Tibial nerve (tissue), 4 donors: ENCODE measurements around the gene ZNF681. TPM values are rescaled to one million over a fixed set of nuclear protein-coding genes. Genes with fewer than 3 reads are reported as not detected.

Experiments
- DNase-seq, 2 donors: peaks; one replicate each; pipeline ENCODE4 v3.0.0-alpha.2; 2019; ENCODE audit warnings: low spot score in 2 of 2
- H3K27ac ChIP-seq, 4 donors: fragments of 200-600 bp; sonication (generic) in 3 of 4; one replicate each; pipeline ENCODE4 v1.5.1; 2017 to 2019; ENCODE audit warnings: mild to moderate bottlenecking in 1 of 4
- H3K27me3 ChIP-seq, 2 donors: fragments of 200-600 bp; sonication (generic) in 1 of 2; one replicate each; pipeline versions ENCODE4 v1.5.1 to v1.6.0; 2017 to 2019
- H3K36me3 ChIP-seq, 3 donors: fragments of 200-600 bp; sonication (generic); one replicate each; pipeline ENCODE4 v1.5.1; 2018 to 2019
- H3K4me1 ChIP-seq, 4 donors: fragments of 200-600 bp; sonication (generic) in 3 of 4; one replicate each; pipeline ENCODE4 v1.5.1; 2017 to 2019
- H3K4me3 ChIP-seq, 4 donors: fragments of 200-600 bp; sonication (generic) in 3 of 4; one replicate each; pipeline ENCODE4 v1.5.1; 2017 to 2019; ENCODE audit warnings: mild to moderate bottlenecking in 1 of 4, moderate library complexity in 1 of 4
- H3K9me3 ChIP-seq, 4 donors: fragments of 200-600 bp; sonication (generic) in 3 of 4; one replicate each; pipeline ENCODE4 v1.5.1; 2017 to 2019
- EP300 ChIP-seq, 2 donors: sonication (generic); formaldehyde crosslinking; IDR thresholded peaks; one replicate each; pipeline ENCODE4 v1.6.1; 2017; ENCODE audit warnings: antibody characterized with exemption in 2 of 2, mild to moderate bottlenecking in 1 of 2
- POLR2A ChIP-seq, 2 donors: fragments of 450-650 bp; IDR thresholded peaks; one replicate each; pipeline ENCODE4 v1.6.1; 2017; ENCODE audit warnings: antibody characterized with exemption in 2 of 2, mild to moderate bottlenecking in 2 of 2, moderate library complexity in 2 of 2
- WGBS, 2 donors: methylation state at CpG; one replicate each; pipeline ENCODE4 v1.1.5; 2018; 5-methylcytosine and 5-hydroxymethylcytosine counted together
- total RNA-seq, 4 donors: library from RNA; depleted of rRNA; stranded (reverse); fragments of >200 nt; gene quantifications; one replicate each; pipeline ENCODE4 v1.1.0, GENCODE V29; 2016
- TF ChIP-seq, protein P1 (sequence below), 5 experiments: fragments of 200-600 bp in 3 of 5; fragments of 450-650 bp in 2 of 5; sonication (generic) in 3 of 5; IDR thresholded peaks; one replicate each; pipeline ENCODE4 v1.5.1; 2016 to 2019; ENCODE audit warnings: antibody characterized with exemption in 5 of 5, mild to moderate bottlenecking in 3 of 5, moderate library complexity in 2 of 5

ZNF681 gene
- total RNA-seq, 4 donors from 2014 or later: 0.30 to 4.6 (median 0.51) TPM

DNA sequence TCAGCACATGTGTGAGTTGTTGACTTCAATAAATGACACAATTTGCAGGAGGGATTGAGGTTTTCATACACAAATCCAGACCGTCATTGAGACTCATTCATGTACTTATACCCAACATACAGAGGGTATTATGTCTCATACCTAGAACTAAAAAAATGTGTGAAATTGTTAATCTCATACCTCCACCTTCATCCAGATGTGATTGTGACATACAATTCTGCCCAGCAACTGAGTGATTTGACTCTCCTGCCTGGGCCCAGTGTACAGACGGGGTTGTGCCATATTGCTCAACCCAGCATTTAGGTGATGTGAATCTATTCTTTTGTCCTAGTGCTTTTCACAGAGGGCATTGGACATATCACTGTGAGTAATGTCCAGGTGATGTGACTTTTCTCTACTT is 12.6 kb upstream of the ZNF681 start:
- WGBS, 2 donors: 94 to 97% methylated on average over 2 of the region's 2 CpGs
- TF ChIP-seq, protein P1, sequence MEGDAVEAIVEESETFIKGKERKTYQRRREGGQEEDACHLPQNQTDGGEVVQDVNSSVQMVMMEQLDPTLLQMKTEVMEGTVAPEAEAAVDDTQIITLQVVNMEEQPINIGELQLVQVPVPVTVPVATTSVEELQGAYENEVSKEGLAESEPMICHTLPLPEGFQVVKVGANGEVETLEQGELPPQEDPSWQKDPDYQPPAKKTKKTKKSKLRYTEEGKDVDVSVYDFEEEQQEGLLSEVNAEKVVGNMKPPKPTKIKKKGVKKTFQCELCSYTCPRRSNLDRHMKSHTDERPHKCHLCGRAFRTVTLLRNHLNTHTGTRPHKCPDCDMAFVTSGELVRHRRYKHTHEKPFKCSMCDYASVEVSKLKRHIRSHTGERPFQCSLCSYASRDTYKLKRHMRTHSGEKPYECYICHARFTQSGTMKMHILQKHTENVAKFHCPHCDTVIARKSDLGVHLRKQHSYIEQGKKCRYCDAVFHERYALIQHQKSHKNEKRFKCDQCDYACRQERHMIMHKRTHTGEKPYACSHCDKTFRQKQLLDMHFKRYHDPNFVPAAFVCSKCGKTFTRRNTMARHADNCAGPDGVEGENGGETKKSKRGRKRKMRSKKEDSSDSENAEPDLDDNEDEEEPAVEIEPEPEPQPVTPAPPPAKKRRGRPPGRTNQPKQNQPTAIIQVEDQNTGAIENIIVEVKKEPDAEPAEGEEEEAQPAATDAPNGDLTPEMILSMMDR (IDR thresholded peaks at IDR 0.05): no peak
- TF ChIP-seq POLR2A (IDR thresholded peaks at IDR 0.05): no peak
- no peak for TF ChIP-seq EP300 (IDR thresholded peaks at IDR 0.05)
- H3K27me3 ChIP-seq: no peaks in the 10 kb centered on the region
- H3K9me3 ChIP-seq: no peaks in the 10 kb centered on the region
- H3K27ac ChIP-seq: no peak overlapping the region
- H3K4me1 ChIP-seq: no peaks in the 10 kb centered on the region
- DNase-seq: no peak
- H3K36me3 ChIP-seq: no peaks in the 10 kb centered on the region
- no peak overlapping the region for H3K4me3 ChIP-seq

DNA sequence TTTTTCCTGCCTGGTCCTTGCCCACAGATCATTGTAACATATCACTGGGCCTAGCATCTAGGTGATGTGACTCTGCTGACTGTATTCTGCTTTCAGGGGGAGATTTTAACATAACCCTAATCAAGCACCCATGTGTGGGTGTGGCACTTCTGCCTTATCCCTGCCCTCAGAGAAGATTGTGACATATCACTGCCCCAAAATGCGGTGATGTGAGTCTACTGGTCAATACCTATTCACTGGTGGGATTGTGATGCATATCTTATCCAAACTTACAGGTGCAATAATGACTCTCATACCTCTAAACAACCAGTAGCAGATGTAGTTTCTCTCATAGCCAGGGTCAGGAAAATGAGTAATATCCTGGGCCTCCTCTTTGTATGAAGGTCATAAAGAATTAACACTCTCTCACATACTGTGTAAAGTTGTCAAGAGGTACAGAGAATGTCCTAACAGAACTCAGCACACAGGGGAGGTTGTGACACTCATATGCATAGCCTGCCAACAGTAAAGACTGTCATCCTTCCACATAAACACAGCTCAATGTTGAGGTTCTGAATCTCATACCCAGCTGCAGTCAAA is 12.1 kb upstream of the ZNF681 start:
- Histone ChIP-seq H3K27ac (no peak overlapping the region), H3K4me1 (no peaks in the 10 kb centered on the region), H3K27me3 (no peaks in the 10 kb centered on the region), H3K9me3 (no peaks in the 10 kb centered on the region), H3K4me3 (no peak overlapping the region), H3K36me3 (no peaks in the 10 kb centered on the region)
- TF ChIP-seq EP300 (IDR thresholded peaks at IDR 0.05) (no peak), POLR2A (IDR thresholded peaks at IDR 0.05) (no peak)
- TF ChIP-seq, protein P1 (IDR thresholded peaks at IDR 0.05): no peak
- DNase-seq: no peak
- WGBS, 2 donors: 92 to 93% methylated on average over 1 of the region's 1 CpG

DNA sequence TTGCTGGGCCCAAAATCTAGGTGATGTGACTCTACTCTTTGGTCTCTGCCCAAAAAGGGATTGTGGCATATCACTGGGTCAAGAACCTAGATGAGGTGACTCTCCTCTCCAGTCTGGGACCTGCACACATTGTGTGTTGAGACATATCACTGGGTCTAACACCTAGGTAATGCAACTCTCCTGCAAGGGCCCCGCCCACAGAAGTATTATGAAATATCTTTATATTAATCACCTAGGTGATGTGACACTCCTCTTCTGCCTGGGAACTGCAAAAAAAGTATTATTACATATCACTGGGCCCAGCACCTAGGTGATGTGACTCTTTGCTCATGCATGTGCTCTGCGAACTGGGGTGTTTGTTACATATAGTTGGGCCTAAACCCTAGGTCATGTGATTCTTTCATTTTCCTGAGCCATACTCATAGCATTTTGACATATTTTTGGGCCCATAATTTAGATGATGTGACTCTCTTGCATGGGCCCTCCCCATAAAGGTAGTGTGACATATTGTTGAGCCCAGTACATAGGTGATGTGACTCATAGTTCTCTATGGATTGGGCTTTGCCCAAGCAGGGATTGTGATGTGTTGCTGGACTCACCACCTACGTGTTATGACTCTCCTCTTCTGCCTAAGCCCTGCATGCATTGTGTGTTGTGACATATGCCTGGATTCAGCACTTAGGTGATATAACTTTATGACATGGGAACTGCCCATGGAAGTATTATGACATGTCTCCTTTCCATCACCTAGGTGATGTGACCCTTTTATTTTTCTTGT is 11.2 kb upstream of the ZNF681 start:
- TF ChIP-seq EP300 (IDR thresholded peaks at IDR 0.05) (no peak), POLR2A (IDR thresholded peaks at IDR 0.05) (no peak)
- TF ChIP-seq, protein P1 (IDR thresholded peaks at IDR 0.05): no peak
- no peaks in the 10 kb centered on the region for H3K9me3 ChIP-seq
- H3K4me3 ChIP-seq: no peak overlapping the region
- H3K36me3 ChIP-seq: no peaks in the 10 kb centered on the region
- H3K4me1 ChIP-seq: no peaks in the 10 kb centered on the region
- WGBS, 2 donors: 91 to 98% methylated on average over 3 of the region's 3 CpGs
- DNase-seq: no peak
- H3K27ac ChIP-seq: no peak overlapping the region
- H3K27me3 ChIP-seq: no peaks in the 10 kb centered on the region

DNA sequence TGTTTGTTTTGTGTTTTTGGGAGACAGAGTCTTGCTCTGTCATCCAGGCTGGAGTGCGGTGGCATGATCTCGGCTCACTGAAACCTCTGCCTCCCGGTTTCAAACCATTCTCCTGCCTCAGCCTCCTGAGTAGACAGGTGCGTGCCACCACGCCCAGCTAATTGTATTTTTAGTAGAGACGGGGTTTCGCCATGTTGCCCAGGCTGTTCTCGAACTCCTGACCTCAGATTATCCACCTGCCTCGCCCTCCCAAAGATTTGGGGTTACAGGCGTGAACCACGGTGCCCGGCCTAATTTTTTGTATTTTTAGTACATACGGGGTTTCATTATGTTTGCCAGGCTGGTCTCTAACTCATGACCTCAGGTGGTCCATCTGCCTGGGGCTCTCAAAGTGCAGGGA is 8.3 kb upstream of the ZNF681 start:
- peaks cover 0 to 11% (median 0%) of the 10 kb centered on the region in 4 donors for H3K4me1 ChIP-seq
- H3K4me3 ChIP-seq: no peak overlapping the region
- peaks cover 0 to 6% of the 10 kb centered on the region in 2 donors for H3K27me3 ChIP-seq
- no peak for TF ChIP-seq POLR2A (IDR thresholded peaks at IDR 0.05)
- TF ChIP-seq, protein P1 (IDR thresholded peaks at IDR 0.05): no peak
- TF ChIP-seq EP300 (IDR thresholded peaks at IDR 0.05): no peak
- no peaks in the 10 kb centered on the region for H3K36me3 ChIP-seq
- H3K27ac ChIP-seq: no peak overlapping the region
- no peaks in the 10 kb centered on the region for H3K9me3 ChIP-seq
- WGBS, 2 donors: 90 to 91% methylated on average over 13 of the region's 13 CpGs
- no peak for DNase-seq

DNA sequence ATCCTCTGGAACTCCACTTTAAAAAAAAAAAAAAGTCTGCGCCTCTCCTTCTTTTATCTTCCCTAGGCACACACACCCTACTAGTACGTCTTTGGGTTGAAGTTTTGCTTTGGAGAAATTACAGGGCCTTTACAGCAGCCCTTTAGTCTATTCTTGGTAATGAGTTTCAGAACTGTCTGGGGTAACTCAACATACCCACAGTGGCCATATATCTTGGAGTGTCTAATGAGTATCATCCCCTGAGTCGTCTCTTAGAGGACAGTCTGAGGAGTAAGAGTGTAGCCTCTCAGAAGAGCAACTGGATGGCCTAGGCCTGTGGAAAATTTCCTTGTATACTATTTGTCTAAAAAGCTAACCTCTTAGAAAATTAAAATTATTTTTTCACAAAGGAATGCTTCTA is 6.1 kb upstream of the ZNF681 start:
- 90 to 93% methylated on average over 3 of the region's 3 CpGs for WGBS, 2 donors
- Histone ChIP-seq H3K27ac (no peak overlapping the region), H3K4me3 (no peak overlapping the region), H3K4me1 (peaks cover 0 to 11% (median 0%) of the 10 kb centered on the region in 4 donors), H3K27me3 (peaks cover 0 to 6% of the 10 kb centered on the region in 2 donors), H3K9me3 (no peaks in the 10 kb centered on the region), H3K36me3 (no peaks in the 10 kb centered on the region)
- TF ChIP-seq EP300 (IDR thresholded peaks at IDR 0.05) (no peak), POLR2A (IDR thresholded peaks at IDR 0.05) (no peak)
- TF ChIP-seq, protein P1 (IDR thresholded peaks at IDR 0.05): no peak
- no peak for DNase-seq
